Stimulated activated naive CD4-positive, alpha-beta T cell (primary cell): ENCODE measurements around the gene PPAT.
"Not testable (repeated sequence)": the region's sequence is repeated elsewhere in the genome, so short reads cannot be mapped to it uniquely, and the experiment has no call there.

Experiments used
- DNase-seq, 6 experiments: peaks; one replicate each; lab custom pipeline; 2025; lab: John Stamatoyannopoulos, UW

PPAT gene

DNA sequence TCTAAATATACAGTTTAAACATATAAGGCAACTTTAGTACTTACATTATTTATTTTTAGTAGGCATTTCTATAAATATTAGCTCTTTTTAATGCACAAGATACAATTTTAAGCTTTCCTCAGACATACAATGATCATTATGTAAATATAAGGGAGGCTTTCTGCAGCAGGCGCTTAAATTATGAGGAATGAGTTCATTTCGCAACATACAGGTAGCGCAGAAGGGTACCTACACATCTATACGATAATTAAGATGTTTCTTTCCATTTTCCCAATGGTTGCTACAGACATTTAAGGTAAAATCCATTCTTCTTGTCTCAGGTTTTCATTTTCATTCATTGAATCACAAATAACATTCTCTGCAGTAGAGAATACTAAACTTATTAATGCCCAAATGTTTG is 49.3 kb downstream of the PPAT start:
- no peak for DNase-seq

DNA sequence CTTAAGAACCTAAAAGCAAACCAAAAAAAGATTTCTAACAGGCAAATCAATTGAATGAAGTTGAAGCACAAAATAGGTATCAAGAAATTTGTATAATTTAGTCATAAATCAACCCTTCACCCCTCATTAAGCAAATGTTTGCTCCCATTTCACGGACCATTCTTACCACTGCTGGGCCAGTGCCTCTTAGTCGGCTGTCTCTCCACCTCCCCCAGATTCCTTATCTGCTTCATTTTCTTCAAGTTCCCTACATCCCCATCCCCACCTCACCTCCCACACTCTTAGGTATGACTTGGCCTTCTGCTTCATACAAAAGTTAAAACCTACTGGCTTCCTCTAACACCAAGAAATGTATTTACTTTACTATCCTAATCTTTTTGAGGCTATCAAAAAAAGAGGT is 60.0 kb downstream of the PPAT start:
- DNase-seq: no peak

DNA sequence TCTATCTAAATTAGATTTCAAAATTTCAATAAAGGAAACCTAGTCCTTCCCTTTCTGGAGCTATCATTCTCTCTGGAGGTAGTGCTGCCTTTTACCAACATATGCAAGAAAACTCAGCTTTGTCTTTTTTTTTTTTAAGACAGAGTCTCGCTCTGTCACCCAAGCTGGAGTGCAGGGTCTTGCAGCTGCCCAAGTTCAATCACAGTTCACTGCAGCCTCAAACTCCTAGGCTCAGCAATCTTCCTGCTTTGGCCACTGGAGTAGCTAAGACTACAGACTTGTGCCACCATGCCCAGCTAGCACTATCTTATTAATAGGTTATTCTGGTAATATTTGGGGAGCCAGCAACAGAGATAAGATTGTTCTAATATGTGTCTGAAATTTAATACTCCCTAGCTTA is 60.5 kb downstream of the PPAT start:
- DNase-seq: no peak

DNA sequence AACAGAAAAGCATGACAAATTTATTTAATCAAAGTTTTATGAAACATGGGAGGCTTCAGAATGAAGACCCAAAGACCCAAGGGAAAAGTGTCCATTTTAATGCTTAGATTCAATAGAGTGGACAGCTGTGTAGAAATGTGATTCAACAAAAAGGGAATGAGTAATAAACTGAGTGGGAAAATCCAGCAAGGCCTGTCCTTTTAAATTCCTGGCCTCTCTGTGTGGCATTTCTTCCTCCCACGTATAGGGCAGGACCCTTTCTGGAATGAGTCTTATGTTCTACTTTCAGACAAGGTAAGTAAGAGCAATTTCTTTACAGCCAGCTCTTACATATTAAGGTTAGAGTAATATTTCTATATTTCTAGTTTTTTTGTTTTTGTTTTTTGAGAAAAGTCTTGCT is 62.6 kb downstream of the PPAT start:
- no peak for DNase-seq

DNA sequence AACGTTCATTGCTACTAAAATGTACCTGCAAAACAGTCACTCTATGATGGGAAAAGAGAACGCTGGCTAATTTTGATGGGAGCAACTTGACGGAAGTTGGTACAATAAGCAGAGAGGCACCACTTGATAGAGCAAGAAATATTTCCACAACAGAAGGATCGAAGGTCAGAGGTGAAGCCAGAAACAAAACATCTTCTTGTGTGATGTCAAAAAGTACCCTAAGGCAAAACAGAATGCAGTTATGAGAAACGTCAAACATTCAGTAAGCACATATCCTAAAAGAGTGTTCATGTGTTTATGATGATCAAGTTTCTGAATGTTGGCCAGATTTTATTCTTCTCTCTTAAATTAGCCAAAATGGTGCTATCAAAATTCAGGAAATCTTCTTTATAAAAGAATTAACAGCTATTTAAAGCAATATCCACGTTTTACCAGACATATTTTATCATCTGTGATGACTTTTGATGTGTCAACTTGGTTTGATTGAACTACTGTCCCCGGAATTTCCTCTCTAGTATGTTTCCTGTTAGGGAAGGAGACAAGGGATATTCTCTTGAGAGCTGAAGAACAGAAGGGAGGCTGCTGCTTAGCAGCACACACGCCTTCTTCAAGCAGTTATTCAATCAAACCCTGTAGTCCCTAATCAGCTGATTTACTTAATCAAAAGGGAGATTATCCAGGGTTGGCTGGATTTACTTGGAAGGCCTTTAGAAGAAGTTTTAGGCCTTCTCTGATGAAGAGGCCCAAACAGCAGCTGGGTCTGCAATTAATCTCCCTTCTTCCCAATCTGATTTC is 63.8 kb downstream of the PPAT start:
- DNase-seq: no peak

DNA sequence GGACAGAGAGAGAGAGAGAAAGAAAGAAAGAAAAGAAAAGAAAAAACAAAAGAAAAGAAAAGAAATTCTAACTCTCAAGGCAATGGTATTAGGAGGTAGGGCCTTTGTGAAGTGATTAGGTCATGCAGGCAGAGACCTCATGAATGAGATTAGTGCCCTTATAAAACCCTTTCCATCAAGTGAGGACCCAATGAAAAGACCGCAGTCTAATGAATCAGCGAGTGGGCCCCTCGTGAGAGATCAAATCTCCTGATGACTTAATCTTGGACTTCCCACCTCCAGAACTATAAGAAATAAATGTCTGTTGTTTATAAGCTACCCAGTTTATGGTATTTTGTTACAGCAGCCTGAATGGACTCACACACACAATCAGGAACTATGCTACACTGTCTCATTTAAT is 65.0 kb downstream of the PPAT start:
- no peak for DNase-seq

- DNase-seq: not testable (repeated sequence)
Observed at GRCh38 chr4:56362981-56363380, 72.4 kb downstream of the PPAT start.

GRCh38 chr4:56360071-56360470 is 75.3 kb downstream of the PPAT start:
- no peak for DNase-seq

DNA sequence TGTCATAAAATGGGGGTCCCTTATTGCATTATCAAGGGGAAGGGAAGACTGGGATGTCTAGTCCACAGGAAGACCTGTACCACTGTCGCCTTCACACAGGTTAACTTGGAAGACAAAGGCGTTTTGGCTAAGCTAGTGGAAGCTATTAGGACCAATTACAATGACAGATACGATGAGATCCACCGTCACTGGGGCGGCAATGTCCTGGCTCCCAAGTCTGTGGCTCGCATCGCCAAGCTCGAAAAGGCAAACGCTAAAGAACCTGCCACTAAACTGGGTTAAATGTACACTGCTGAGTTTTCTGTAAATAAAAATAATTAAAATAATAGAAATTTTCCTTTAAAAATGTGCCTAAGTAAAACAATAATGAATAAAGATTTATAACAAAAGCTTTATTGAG is 78.8 kb downstream of the PPAT start:
- DNase-seq: no peak

DNA sequence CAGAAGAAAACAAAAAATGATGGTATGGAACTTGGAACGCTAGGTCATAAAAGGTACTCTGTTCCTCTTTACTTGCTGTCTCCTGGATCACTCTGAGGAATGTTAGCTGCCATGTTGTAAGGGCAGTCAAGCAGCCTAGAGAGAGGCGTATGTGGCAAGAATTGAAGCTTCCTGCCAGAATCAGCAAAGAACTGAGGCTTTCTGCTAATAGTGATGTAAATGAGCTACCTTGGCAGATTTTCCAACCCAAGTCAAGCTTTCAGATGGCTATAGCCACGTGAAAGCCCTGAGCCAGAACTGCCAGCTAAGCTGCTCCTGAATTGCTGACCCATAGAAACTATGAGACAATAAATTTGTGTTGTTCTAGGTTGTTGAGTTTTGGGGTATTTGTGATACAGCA is 86.8 kb downstream of the PPAT start:
- DNase-seq: no peak

- no peak for DNase-seq
Observed at GRCh38 chr4:56345458-56345857, 90.0 kb downstream of the PPAT start.
